ENCODE measurements around the gene ZNF678.
"Not testable (repeated sequence)": the region's sequence is repeated elsewhere in the genome, so short reads cannot be mapped to it uniquely, and the experiment has no call there.

Gene ZNF678

GRCh38 chr1:227556288-227556687 lies 7.1 kb upstream of the ZNF678 start:
- DNase-seq = no peak

GRCh38 chr1:227557962-227558725 lies 5.2 kb upstream of the ZNF678 start:
- DNase-seq = no peak

- DNase-seq = no peak
These were observed 4.6 kb upstream of the ZNF678 start for GRCh38 chr1:227558732-227559262.

GRCh38 chr1:227559499-227559898 lies 3.9 kb upstream of the ZNF678 start:
- no peak for DNase-seq

GRCh38 chr1:227559926-227560325 lies 3.4 kb upstream of the ZNF678 start:
- no peak for DNase-seq

- DNase-seq = no peak
These were observed 2.8 kb upstream of the ZNF678 start for GRCh38 chr1:227560393-227561173.

- DNase-seq = no peak
These were observed 2.0 kb upstream of the ZNF678 start for GRCh38 chr1:227561241-227561907.

GRCh38 chr1:227562037-227562436 lies 1.3 kb upstream of the ZNF678 start:
- no peak for DNase-seq

GRCh38 chr1:227562933-227563323 lies 428 bp upstream of the ZNF678 start:
- no peak for DNase-seq

GRCh38 chr1:227567256-227567655 lies 3.9 kb downstream of the ZNF678 start:
- DNase-seq = no peak

- no peak for DNase-seq
These were observed 5.2 kb downstream of the ZNF678 start for GRCh38 chr1:227568593-227568992.

- no peak for DNase-seq
These were observed 9.4 kb downstream of the ZNF678 start for GRCh38 chr1:227572752-227573151.

GRCh38 chr1:227574926-227575325 lies 11.6 kb downstream of the ZNF678 start:
- DNase-seq = no peak

GRCh38 chr1:227576189-227576588 lies 12.8 kb downstream of the ZNF678 start:
- no peak for DNase-seq

GRCh38 chr1:227577500-227577899 lies 14.1 kb downstream of the ZNF678 start:
- no peak for DNase-seq

- DNase-seq = no peak
These were observed 20.0 kb downstream of the ZNF678 start for GRCh38 chr1:227583354-227583753.

GRCh38 chr1:227586733-227587132 lies 23.4 kb downstream of the ZNF678 start:
- DNase-seq = no peak

GRCh38 chr1:227587968-227588367 lies 24.6 kb downstream of the ZNF678 start:
- DNase-seq = no peak

- not testable (repeated sequence) for DNase-seq
These were observed 25.4 kb downstream of the ZNF678 start for GRCh38 chr1:227588769-227589168.

GRCh38 chr1:227589777-227590176 lies 26.4 kb downstream of the ZNF678 start:
- not testable (repeated sequence) for DNase-seq

- DNase-seq = not testable (repeated sequence)
These were observed 32.9 kb downstream of the ZNF678 start for GRCh38 chr1:227596222-227596621.

- DNase-seq = no peak
These were observed 40.0 kb downstream of the ZNF678 start for GRCh38 chr1:227603327-227603726.

GRCh38 chr1:227604446-227604845 lies 41.1 kb downstream of the ZNF678 start:
- DNase-seq = no peak
